ENCODE data around the gene KCNN4. TPM values are rescaled to one million over a fixed set of nuclear protein-coding genes. Genes with fewer than 3 reads are reported as not detected.

KCNN4 gene
- total RNA-seq, 1 experiment from 2014 or later = 0.26 TPM

GRCh38 chr19:43777163-43777695 lies 3.5 kb downstream of the KCNN4 start:
- Histone ChIP-seq H3K4me1 (ENCODE audit: insufficient read depth, low read length) (peaks cover 7% of the 10 kb centered on the region; the same call in 1 of the 2 replicates), H3T11ph (ENCODE audit: low read length) (no peak overlapping the region), H3K9me3 (ENCODE audit: control insufficient read depth, low read depth, low read length) (no peaks in the 10 kb centered on the region), H2BK12ac (ENCODE audit: insufficient read length, low read depth, low read length) (no peak overlapping the region), H3K14ac (ENCODE audit: insufficient read depth, low read length) (no peak overlapping the region), H2BK120ac (ENCODE audit: low read depth, low read length, poor library complexity, severe bottlenecking) (no peak overlapping the region), H3K79me1 (ENCODE audit: insufficient read depth, low read depth, low read length, poor library complexity, severe bottlenecking) (no peaks in the 10 kb centered on the region), H2BK20ac (ENCODE audit: low read depth, low read length, poor library complexity, severe bottlenecking) (no peak overlapping the region), H3K79me2 (ENCODE audit: insufficient read depth, low read length) (no peaks in the 10 kb centered on the region), H3K27ac (ENCODE audit: insufficient read length, low read depth, low read length) (no peak overlapping the region), H4K20me1 (ENCODE audit: control insufficient read depth, insufficient read depth, insufficient read length) (no peaks in the 10 kb centered on the region), H3K56ac (ENCODE audit: insufficient read length, low read depth, low read length) (no peak overlapping the region), H3K9ac (ENCODE audit: extremely low read depth, insufficient read length, low read length) (no peak overlapping the region), H2AK5ac (ENCODE audit: insufficient read length, low read length) (no peak overlapping the region), H3K23ac (ENCODE audit: insufficient read length, low read depth, low read length) (no peak overlapping the region), H3K18ac (ENCODE audit: insufficient read length, low read depth, low read length) (no peak overlapping the region), H4K5ac (ENCODE audit: insufficient read length, low read depth, low read length) (no peak overlapping the region), H2BK15ac (ENCODE audit: low read depth, low read length) (no peak overlapping the region), H3K4me2 (ENCODE audit: insufficient read depth, insufficient read length, low read length) (no peak overlapping the region), H4K8ac (replicated peaks; ENCODE audit: insufficient read length, low read depth, low read length) (no peak overlapping the region), H3K23me2 (ENCODE audit: insufficient read length, low read depth, low read length, poor library complexity, severe bottlenecking) (peaks cover 7% of the 10 kb centered on the region), H2BK5ac (ENCODE audit: insufficient read length, low read length) (no peak overlapping the region), H3K27me3 (ENCODE audit: insufficient read depth, low read length) (peaks cover 11% of the 10 kb centered on the region; the same call in 1 of the 2 replicates), H2AFZ (ENCODE audit: low read length) (no peak overlapping the region), H3K4ac (ENCODE audit: low read depth, low read length) (no peak overlapping the region), H4K91ac (ENCODE audit: insufficient read length, low read depth, low read length) (no peak overlapping the region)
- H3K27ac Mint-ChIP-seq = no peak overlapping the region; a peak in 1 of 7 replicates
- peaks cover 39 to 55% of the 10 kb centered on the region in 2 experiments for H3K4me1 Mint-ChIP-seq
- peaks cover 62% of the 10 kb centered on the region for H3K27me3 Mint-ChIP-seq (ENCODE audit: low read depth)
- H3K4me3 Mint-ChIP-seq = no peak overlapping the region
- TF ChIP-seq CTCF (conservative IDR thresholded peaks at IDR 0.05) = no peak
- H3K36me3 Mint-ChIP-seq (ENCODE audit: insufficient read depth in 1 of 3, low read depth in 3 of 3) = no peaks in the 10 kb centered on the region; a peak in 2 of 7 replicates
- WGBS (ENCODE audit: extremely low coverage, insufficient read length, low lambda C conversion rate) = no CpG with 5 or more reads among the region's 4 CpGs
- no peak for DNase-seq
- no peaks in the 10 kb centered on the region; a peak in 2 of 5 replicates for H3K9me3 Mint-ChIP-seq
